KOPT-K1 (cell line): ENCODE data around the gene NLRC3.
A peak's percentile ranks its signal among the peaks of the same experiment; 100 is the strongest.
"Not testable (repeated sequence)": the region's sequence is repeated elsewhere in the genome, so short reads cannot be mapped to it uniquely, and the experiment has no call there.

ENCODE experiments used
- H3K27ac ChIP-seq: fragments of 200-600 bp; sonication (generic); 2 replicates; pipeline ENCODE4 v1.5.1; 2016; ENCODE audit warnings: antibody characterized with exemption, mild to moderate bottlenecking, low read depth, low read length; ENCODE audit not compliant: poor library complexity, severe bottlenecking
- H3K36me3 ChIP-seq: fragments of 200-600 bp; sonication (generic); 2 replicates; pipeline ENCODE4 v1.5.1; 2017; ENCODE audit warnings: antibody characterized with exemption, mild to moderate bottlenecking, low read length, moderate library complexity; ENCODE audit not compliant: insufficient read depth
- H3K9me3 ChIP-seq: fragments of 200-600 bp; sonication (generic); 2 replicates; pipeline ENCODE4 v1.5.1; 2017; ENCODE audit warnings: antibody characterized with exemption, low read length, mild to moderate bottlenecking; ENCODE audit not compliant: insufficient read depth, poor library complexity, severe bottlenecking

NLRC3 gene, protein sequence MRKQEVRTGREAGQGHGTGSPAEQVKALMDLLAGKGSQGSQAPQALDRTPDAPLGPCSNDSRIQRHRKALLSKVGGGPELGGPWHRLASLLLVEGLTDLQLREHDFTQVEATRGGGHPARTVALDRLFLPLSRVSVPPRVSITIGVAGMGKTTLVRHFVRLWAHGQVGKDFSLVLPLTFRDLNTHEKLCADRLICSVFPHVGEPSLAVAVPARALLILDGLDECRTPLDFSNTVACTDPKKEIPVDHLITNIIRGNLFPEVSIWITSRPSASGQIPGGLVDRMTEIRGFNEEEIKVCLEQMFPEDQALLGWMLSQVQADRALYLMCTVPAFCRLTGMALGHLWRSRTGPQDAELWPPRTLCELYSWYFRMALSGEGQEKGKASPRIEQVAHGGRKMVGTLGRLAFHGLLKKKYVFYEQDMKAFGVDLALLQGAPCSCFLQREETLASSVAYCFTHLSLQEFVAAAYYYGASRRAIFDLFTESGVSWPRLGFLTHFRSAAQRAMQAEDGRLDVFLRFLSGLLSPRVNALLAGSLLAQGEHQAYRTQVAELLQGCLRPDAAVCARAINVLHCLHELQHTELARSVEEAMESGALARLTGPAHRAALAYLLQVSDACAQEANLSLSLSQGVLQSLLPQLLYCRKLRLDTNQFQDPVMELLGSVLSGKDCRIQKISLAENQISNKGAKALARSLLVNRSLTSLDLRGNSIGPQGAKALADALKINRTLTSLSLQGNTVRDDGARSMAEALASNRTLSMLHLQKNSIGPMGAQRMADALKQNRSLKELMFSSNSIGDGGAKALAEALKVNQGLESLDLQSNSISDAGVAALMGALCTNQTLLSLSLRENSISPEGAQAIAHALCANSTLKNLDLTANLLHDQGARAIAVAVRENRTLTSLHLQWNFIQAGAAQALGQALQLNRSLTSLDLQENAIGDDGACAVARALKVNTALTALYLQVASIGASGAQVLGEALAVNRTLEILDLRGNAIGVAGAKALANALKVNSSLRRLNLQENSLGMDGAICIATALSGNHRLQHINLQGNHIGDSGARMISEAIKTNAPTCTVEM

DNA sequence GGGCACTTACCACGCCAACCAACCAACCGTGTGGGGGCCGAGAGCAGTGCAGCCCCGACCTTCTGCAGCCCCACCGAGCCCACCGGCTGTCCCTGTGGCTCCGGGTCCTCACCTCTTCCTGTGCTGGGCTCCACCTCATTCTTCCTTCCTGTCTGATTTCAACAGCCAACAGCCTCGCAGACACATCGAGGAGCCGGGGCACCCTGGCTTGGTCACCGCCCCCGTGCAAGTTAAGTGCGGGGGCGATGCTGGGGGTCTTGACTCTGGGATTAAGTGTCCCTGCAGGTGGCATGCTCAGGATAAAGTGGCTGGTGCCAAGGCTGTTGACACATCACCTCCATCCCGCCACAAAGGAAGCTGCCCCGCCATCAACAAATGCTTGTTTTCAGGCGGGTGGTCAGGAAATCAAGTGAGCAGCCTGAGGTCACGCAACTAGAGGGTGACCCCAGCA, at the start of gene NLRC3:
Gene NLRC3 (minus strand): TSS at position 102 of the 451 bp plus-strand sequence. CDS start 12,367 bp downstream, outside the sequence.
- Histone ChIP-seq H3K27ac (peak within 1 kb of the TSS; percentile 87), H3K36me3 (0 out of 2 replicates have a peak, but pooled peaks cover 7% of the 10 kb centered on the region), H3K9me3 (no peaks in the 10 kb centered on the region)

DNA sequence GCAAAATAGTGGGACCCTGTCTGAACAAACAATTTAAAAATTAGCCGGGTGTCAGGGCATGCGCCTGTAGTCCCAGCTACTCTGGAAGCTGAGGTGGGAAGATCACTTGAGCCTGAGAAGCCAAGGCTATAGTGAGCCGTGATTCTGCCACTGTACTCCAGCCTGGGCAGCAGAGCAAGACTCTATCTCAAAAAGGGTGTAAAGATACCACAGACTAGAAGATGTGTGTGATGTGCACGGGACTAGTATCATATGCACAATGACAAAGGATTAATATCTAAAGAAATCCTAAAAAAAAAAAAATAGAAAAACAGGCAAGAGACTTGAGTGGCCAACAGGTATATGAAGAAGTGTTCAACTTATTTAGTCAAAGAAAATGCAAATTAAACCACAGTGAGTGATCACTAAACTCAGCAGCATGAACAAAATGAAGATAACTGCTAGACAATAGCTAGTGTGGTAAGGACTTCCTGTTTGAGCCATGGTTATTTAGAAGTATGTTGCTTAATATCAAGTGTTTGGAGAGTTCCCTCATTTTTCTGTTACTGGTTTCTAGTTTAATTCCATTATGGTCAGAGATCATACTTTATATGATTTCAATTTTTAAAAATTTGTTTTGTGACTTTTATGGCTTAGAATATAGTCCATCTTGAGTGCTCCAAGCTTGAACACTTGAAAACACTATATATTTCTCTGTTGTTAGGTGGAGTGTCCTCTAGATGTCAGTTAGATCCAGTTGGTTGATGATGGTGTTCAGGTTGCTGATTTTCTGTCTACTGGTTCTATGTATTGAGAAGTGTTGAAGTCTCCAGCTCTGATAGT, 48.9 kb upstream of the NLRC3 start:
- peak overlapping the region; percentile 70 for H3K27ac ChIP-seq
- H3K36me3 ChIP-seq = no peaks in the 10 kb centered on the region

GRCh38 chr16:3625331-3625730, 48.1 kb upstream of the NLRC3 start:
- Histone ChIP-seq H3K27ac (peak overlapping the region; percentile 70), H3K9me3 (no peaks in the 10 kb centered on the region), H3K36me3 (no peaks in the 10 kb centered on the region)

More for the DNA sequence above, 48.9 kb upstream of the NLRC3 start:
- no peaks in the 10 kb centered on the region for H3K9me3 ChIP-seq

DNA sequence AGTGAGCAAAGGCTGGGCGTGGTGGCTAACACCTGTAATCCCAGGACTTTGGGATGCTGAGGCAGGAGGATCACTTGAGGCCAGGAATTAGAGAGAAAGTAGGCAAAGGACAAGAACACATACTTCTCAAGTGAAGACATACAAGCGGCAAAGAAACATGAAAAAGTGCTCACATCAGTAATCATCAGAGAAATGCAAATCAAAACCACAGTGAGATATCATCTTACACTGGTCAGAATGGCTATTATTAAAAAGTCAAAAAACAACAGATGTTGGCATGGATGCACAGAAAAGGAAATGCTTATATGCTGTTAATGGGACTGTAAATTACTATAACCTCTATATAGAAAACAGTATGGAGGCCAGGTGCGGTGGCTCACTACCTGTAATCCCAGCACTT, 46.4 kb upstream of the NLRC3 start:
- Histone ChIP-seq H3K27ac (no peak overlapping the region), H3K36me3 (no peaks in the 10 kb centered on the region), H3K9me3 (no peaks in the 10 kb centered on the region)

DNA sequence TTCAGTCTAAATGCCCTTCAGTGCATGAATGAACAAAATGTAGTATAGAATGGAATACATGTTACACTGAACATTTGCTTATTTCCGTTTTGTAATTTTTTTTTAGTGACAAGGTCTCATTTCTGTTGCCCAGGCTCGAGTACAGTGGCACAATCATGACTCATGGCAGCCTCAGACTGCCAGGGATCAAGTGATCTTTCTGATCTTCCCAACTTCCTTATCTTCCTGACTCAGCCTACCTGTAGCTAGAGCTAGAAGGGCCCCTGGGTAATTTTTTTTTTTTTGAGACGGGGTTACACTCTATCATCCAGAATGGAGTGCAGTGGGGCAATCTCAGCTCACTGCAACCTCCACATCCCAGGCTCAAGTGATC, 41.6 kb upstream of the NLRC3 start:
- Histone ChIP-seq H3K36me3 (peaks cover 32% of the 10 kb centered on the region), H3K27ac (no peak overlapping the region)

GRCh38 chr16:3612510-3613466, 35.6 kb upstream of the NLRC3 start:
- H3K36me3 ChIP-seq = peaks cover 36% of the 10 kb centered on the region
- peak overlapping the region; percentile 93 for H3K27ac ChIP-seq
- no peaks in the 10 kb centered on the region for H3K9me3 ChIP-seq

More for the DNA sequence above, 41.6 kb upstream of the NLRC3 start:
- H3K9me3 ChIP-seq = no peaks in the 10 kb centered on the region

DNA sequence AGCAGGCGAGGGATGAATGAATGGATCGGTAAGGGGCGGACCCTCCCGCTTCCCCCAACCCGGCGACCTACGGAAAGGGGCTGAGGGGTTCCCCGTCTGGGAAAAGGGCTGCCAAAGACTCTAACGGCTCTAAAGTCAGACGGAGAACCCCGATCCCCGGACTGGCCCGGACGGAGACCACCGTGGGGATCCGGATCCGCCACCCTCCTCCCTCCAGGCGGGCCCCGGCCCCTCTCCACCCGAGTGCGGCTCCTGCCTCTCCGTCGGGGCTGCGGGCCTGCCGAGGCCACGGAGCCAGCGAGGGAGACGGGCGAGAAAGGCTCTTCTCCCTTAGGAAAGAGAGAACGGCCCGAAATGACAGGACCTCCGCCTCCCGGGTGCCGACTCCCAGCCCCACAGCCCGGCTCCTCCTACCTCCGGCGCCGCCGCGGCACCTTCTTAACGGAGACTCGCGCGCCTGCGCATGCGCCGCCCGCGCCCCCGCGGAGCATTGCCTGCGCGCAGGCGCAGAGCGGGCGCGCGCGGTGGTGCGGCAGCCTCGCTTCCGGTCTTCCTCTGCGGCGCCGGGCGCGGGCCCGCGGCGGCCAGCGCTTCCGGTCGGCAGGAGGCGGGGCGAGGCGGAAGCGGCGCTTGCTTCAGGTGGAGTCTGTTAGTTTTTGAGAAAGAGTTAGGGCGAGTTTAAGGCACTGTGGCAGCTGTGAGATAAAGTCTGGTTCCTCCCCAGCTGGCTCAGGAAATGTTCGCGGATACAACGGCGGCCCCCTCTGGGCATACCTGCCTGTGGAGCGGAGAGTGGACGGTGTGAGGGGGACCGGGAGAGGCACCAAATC, 34.2 kb upstream of the NLRC3 start, which contains the start of gene SLX4:
Gene SLX4 (minus strand): TSS at position 461 of the 830 bp plus-strand sequence. CDS start 2,642 bp downstream, outside the sequence.
- H3K27ac ChIP-seq = peak within 1 kb of the TSS; percentile 93
- no peaks in the 10 kb centered on the region for H3K9me3 ChIP-seq
- peaks cover 29% of the 10 kb centered on the region for H3K36me3 ChIP-seq

- H3K27ac ChIP-seq = peak overlapping the region; percentile 93
- peaks cover 34% of the 10 kb centered on the region for H3K36me3 ChIP-seq
- H3K9me3 ChIP-seq = no peaks in the 10 kb centered on the region
Measured at GRCh38 chr16:3610698-3611145, 33.5 kb upstream of the NLRC3 start.

GRCh38 chr16:3609895-3610697, 32.9 kb upstream of the NLRC3 start:
- H3K9me3 ChIP-seq = no peaks in the 10 kb centered on the region
- H3K36me3 ChIP-seq = peaks cover 32% of the 10 kb centered on the region
- peak overlapping the region; percentile 93 for H3K27ac ChIP-seq

GRCh38 chr16:3608976-3609375, 31.8 kb upstream of the NLRC3 start:
- H3K27ac ChIP-seq, H3K9me3 ChIP-seq: not testable (repeated sequence)
- peaks cover 28% of the 10 kb centered on the region; the same call in 1 of the 2 replicates for H3K36me3 ChIP-seq

DNA sequence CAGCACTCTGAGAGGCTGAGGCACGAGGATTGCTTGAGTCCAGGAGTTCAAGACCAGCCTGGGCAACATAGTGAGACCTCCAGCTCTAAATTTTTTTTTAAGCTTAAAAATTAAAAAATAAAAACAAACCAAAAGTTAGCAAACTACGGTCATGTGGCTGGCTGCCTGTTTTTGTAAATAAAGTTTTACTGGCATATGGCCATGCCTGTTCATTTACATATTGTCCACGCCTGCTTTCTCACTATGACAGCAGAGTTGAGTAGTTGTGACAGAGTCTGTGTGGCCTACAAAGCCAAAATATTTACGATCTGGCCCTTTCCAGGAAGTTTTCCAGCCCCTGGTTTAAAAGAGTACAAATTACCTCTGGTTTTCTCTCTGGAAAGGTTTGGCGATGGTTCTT, 30.9 kb upstream of the NLRC3 start:
- Histone ChIP-seq H3K27ac (no peak overlapping the region), H3K9me3 (no peaks in the 10 kb centered on the region), H3K36me3 (peaks cover 37% of the 10 kb centered on the region; the same call in 1 of the 2 replicates)

DNA sequence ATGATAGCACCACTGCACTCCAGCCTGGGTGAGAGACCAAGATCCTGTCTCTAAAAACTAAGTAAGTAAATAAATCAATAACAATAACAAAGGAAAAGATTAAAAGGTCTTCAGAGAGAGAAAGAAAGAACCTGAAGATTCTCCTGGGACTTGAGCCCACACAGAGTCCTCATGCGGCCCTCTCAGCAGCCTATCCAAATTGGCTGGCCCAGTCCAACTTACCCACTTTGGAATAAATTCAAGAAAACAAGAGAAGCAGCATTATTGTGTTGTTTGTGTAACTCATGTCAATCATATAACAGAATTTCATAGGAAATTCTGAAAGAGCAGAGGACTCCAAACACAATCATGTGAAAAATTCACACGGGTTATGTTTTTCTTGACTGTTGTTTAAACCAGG, 30.4 kb upstream of the NLRC3 start:
- Histone ChIP-seq H3K36me3 (peaks cover 41% of the 10 kb centered on the region; the same call in 1 of the 2 replicates), H3K9me3 (no peaks in the 10 kb centered on the region), H3K27ac (no peak overlapping the region)
